GM12872 (cell line): ENCODE results near the gene HMCN1.

ENCODE experiments used
- CTCF ChIP-seq: IDR thresholded peaks from 3 replicates; pipeline ENCODE4 v1.5.1; 2011; ENCODE audit warnings: low read depth, mild to moderate bottlenecking, low read length, moderate library complexity; ENCODE audit not compliant: insufficient read depth

The HMCN1 gene

GRCh38 chr1:185911978-185912377 lies 177.8 kb downstream of the HMCN1 start:
- TF ChIP-seq CTCF, result no peak

- TF ChIP-seq CTCF, result no peak
These were observed 178.3 kb downstream of the HMCN1 start for GRCh38 chr1:185912504-185912903.

GRCh38 chr1:185914089-185914488 lies 179.9 kb downstream of the HMCN1 start:
- TF ChIP-seq CTCF, result no peak

GRCh38 chr1:185916861-185917260 lies 182.7 kb downstream of the HMCN1 start:
- TF ChIP-seq CTCF, result no peak

- TF ChIP-seq CTCF, result no peak
These were observed 183.5 kb downstream of the HMCN1 start for GRCh38 chr1:185917646-185918045.

GRCh38 chr1:185920602-185921001 lies 186.4 kb downstream of the HMCN1 start:
- TF ChIP-seq CTCF, result no peak

- no peak for TF ChIP-seq CTCF
These were observed 187.4 kb downstream of the HMCN1 start for GRCh38 chr1:185921636-185922035.

- TF ChIP-seq CTCF, result no peak
These were observed 192.4 kb downstream of the HMCN1 start for GRCh38 chr1:185926588-185926987.
